CD4-positive, alpha-beta memory T cell (primary cell): ENCODE results near the gene CHI3L2. TPM values are rescaled to one million over a fixed set of nuclear protein-coding genes. Genes with fewer than 3 reads are reported as not detected.

Experiments used
- CTCF ChIA-PET: fragments of 350-600 bp; sonication (Branson Sonifier 250); formaldehyde crosslinking; loops from one replicate; lab custom pipeline; 2021; ENCODE audit warnings: inconsistent platforms; ENCODE audit not compliant: partially characterized antibody; lab: Charles Lee
- POLR2A ChIA-PET: fragments of 350-600 bp; sonication (Branson Sonifier 250); formaldehyde crosslinking; loops from one replicate; lab custom pipeline; 2021; ENCODE audit not compliant: partially characterized antibody; lab: Charles Lee
- DNase-seq, 5 donors: peaks; one replicate each; pipeline versions ENCODE4 v3.0.0 to v3.0.0-alpha.2; 2020 to 2022; ENCODE audit warnings: mixed read lengths in 1 of 5
- H3K27ac ChIP-seq: one replicate; pipeline ENCODE4 v1.7.0; 2013; ENCODE audit warnings: low read depth, low read length
- H3K27me3 ChIP-seq: 2 replicates; pipeline ENCODE4 v1.7.0; 2013; ENCODE audit warnings: mild to moderate bottlenecking, low read length, moderate library complexity; ENCODE audit not compliant: insufficient read depth
- H3K36me3 ChIP-seq: 2 replicates; pipeline ENCODE4 v1.7.0; 2013; ENCODE audit warnings: mild to moderate bottlenecking, low read length, moderate library complexity; ENCODE audit not compliant: insufficient read depth
- H3K4me1 ChIP-seq: 2 replicates; pipeline ENCODE4 v1.7.0; 2013; ENCODE audit warnings: mild to moderate bottlenecking, low read length, moderate library complexity; ENCODE audit not compliant: insufficient read depth
- H3K4me3 ChIP-seq, 2 donors: one replicate each; pipeline ENCODE4 v1.7.0; 2013; ENCODE audit warnings: low read length in 2 of 2, mild to moderate bottlenecking in 1 of 2
- H3K9me3 ChIP-seq, 2 donors: one replicate each; pipeline ENCODE4 v1.7.0; 2013; ENCODE audit warnings: low read length in 2 of 2, control low read depth in 1 of 2; ENCODE audit not compliant: control insufficient read depth in 1 of 2
- H3K27ac Mint-ChIP-seq, 7 donors: one replicate each; pipeline ENCODE4 v1.8.0; 2020 to 2021; ENCODE audit warnings: mixed read lengths in 7 of 7, mild to moderate bottlenecking in 6 of 7, inconsistent platforms in 3 of 7, moderate library complexity in 3 of 7
- H3K27me3 Mint-ChIP-seq, 2 donors: one replicate each; pipeline ENCODE4 v1.8.0; 2020 to 2021; ENCODE audit warnings: mixed read lengths in 2 of 2
- H3K36me3 Mint-ChIP-seq, 2 donors: one replicate each; pipeline ENCODE4 v1.8.0; 2020 to 2021; ENCODE audit warnings: mixed read lengths in 2 of 2, inconsistent platforms in 1 of 2, mild to moderate bottlenecking in 1 of 2
- H3K4me1 Mint-ChIP-seq, 4 donors: one replicate each; pipeline ENCODE4 v1.8.0; 2020 to 2021; ENCODE audit warnings: mixed read lengths in 4 of 4, mild to moderate bottlenecking in 1 of 4
- H3K4me3 Mint-ChIP-seq, 8 donors: one replicate each; pipeline ENCODE4 v1.8.0; 2020 to 2021; ENCODE audit warnings: mixed read lengths in 8 of 8, mild to moderate bottlenecking in 7 of 8, moderate library complexity in 6 of 8, inconsistent platforms in 3 of 8
- H3K9me3 Mint-ChIP-seq, 8 donors: one replicate each; pipeline ENCODE4 v1.8.0; 2020 to 2021; ENCODE audit warnings: mixed read lengths in 8 of 8, mild to moderate bottlenecking in 5 of 8, inconsistent platforms in 3 of 8, moderate library complexity in 1 of 8
- intact Hi-C: fragments of 100-400 bp; cut with micrococcal nuclease; formaldehyde crosslinking; loops from one replicate; pipeline ENCODE4 v1.15.1; 2023
- polyA plus RNA-seq, 2 donors: library from polyadenylated mRNA; unstranded; fragments of 300-500 nt; fragmentation: Illumina TruSeq; gene quantifications; one replicate each; pipeline ENCODE4 v1.2.3, GENCODE V29; 2021
- total RNA-seq, 2 experiments: library from RNA; stranded (reverse); gene quantifications; one replicate each; pipeline ENCODE4 v1.2.3, GENCODE V29; 2021

Gene CHI3L2
- total and polyA plus RNA-seq, 4 experiments from 2014 or later, result 1.7 to 18.2 (median 8.8) TPM

- DNase-seq, result no peak
- H3K4me3 Mint-ChIP-seq, result peak overlapping the region; percentile 99 to 100 (median 100)
- Histone ChIP-seq H3K27me3 (no peaks in the 10 kb centered on the region), H3K4me3 (peak overlapping the region; percentile 87 to 90), H3K27ac (peak overlapping the region; percentile 84), H3K9me3 (no peaks in the 10 kb centered on the region), H3K36me3 (peaks cover 74% of the 10 kb centered on the region), H3K4me1 (peaks cover 78% of the 10 kb centered on the region)
- H3K36me3 Mint-ChIP-seq, result peaks cover 87 to 98% of the 10 kb centered on the region in 2 donors
- H3K4me1 Mint-ChIP-seq, result peaks cover 62 to 96% (median 73%) of the 10 kb centered on the region in 4 donors
- no peaks in the 10 kb centered on the region for H3K27me3 Mint-ChIP-seq
- ChIA-PET CTCF (interaction anchor here (0.7 to 19.0 kb wide), 10 partner anchors 13 to 245 kb away, joined by 3 to 623 read pairs (median 4); partner anchors contain the start of gene CHI3L2), POLR2A (interaction anchor here (1.4 to 18.1 kb wide), 6 partner anchors 10 to 150 kb away, joined by 3 to 1434 read pairs (median 10); partner anchors contain the start of genes CEPT1, CHI3L2 and DRAM2)
- intact Hi-C loops, result loop anchor here (2.0 to 5.0 kb wide), 3 partner anchors 27 to 245 kb away; no protein-coding TSS in a partner anchor
- H3K27ac Mint-ChIP-seq, result peak overlapping the region; percentile 92 to 98 (median 97)
- peaks cover 0 to 2% (median 0%) of the 10 kb centered on the region in 8 donors for H3K9me3 Mint-ChIP-seq
Observed at GRCh38 chr1:111196213-111196612, 31.3 kb upstream of the CHI3L2 start.

GRCh38 chr1:111197598-111198284 is 29.8 kb upstream of the CHI3L2 start:
- intact Hi-C loops, result loop anchor here (1.0 to 5.0 kb wide), 5 partner anchors 25 to 243 kb away; no protein-coding TSS in a partner anchor
- peaks cover 78% of the 10 kb centered on the region for H3K4me1 ChIP-seq
- no peaks in the 10 kb centered on the region for H3K27me3 Mint-ChIP-seq
- POLR2A ChIA-PET, result interaction anchor here (0.8 to 18.1 kb wide), 12 partner anchors 10 to 323 kb away, joined by 3 to 1434 read pairs (median 8); partner anchors contain the start of genes CEPT1, CHI3L2, DRAM2 and WDR77
- H3K36me3 ChIP-seq, result peaks cover 59% of the 10 kb centered on the region
- CTCF ChIA-PET, result interaction anchor here (0.7 to 19.0 kb wide), 13 partner anchors 10 to 251 kb away, joined by 3 to 623 read pairs (median 7); partner anchors contain the start of genes CHI3L2 and WDR77
- peak overlapping the region; percentile 92 to 98 (median 97) for H3K27ac Mint-ChIP-seq
- DNase-seq, result peak; percentile 58 to 78 (median 73)
- H3K9me3 Mint-ChIP-seq, result peaks cover 0 to 2% (median 0%) of the 10 kb centered on the region in 8 donors
- H3K4me1 Mint-ChIP-seq, result peaks cover 61 to 96% (median 71%) of the 10 kb centered on the region in 4 donors
- H3K9me3 ChIP-seq, result no peaks in the 10 kb centered on the region
- no peaks in the 10 kb centered on the region for H3K27me3 ChIP-seq
- H3K4me3 Mint-ChIP-seq, result peak overlapping the region; percentile 99 to 100 (median 100)
- H3K36me3 Mint-ChIP-seq, result peaks cover 72 to 82% of the 10 kb centered on the region in 2 donors
- H3K4me3 ChIP-seq, result peak overlapping the region; percentile 87 to 90
- H3K27ac ChIP-seq, result peak overlapping the region; percentile 84

- H3K9me3 Mint-ChIP-seq, result peaks cover 0 to 2% (median 0%) of the 10 kb centered on the region in 8 donors
- Histone ChIP-seq H3K36me3 (peaks cover 48% of the 10 kb centered on the region), H3K9me3 (no peaks in the 10 kb centered on the region), H3K4me3 (peak overlapping the region; percentile 87 to 90), H3K4me1 (peaks cover 74% of the 10 kb centered on the region), H3K27me3 (no peaks in the 10 kb centered on the region), H3K27ac (peak overlapping the region; percentile 84)
- H3K4me3 Mint-ChIP-seq, result peak overlapping the region; percentile 99 to 100 (median 100)
- peak overlapping the region; percentile 92 to 98 (median 97) for H3K27ac Mint-ChIP-seq
- intact Hi-C loops, result loop anchor here (5.0 kb wide), 1 partner anchor 148 kb away; no protein-coding TSS in a partner anchor
- ChIA-PET CTCF (interaction anchor here (0.8 to 19.0 kb wide), 15 partner anchors 11 to 310 kb away, joined by 3 to 623 read pairs (median 5); partner anchors contain the start of gene CHI3L2), POLR2A (interaction anchor here (0.6 to 18.1 kb wide), 19 partner anchors 8 to 564 kb away, joined by 3 to 1434 read pairs (median 4); partner anchors contain the start of genes CEPT1, CHI3L2, DRAM2 and WDR77)
- no peak for DNase-seq
- H3K4me1 Mint-ChIP-seq, result peaks cover 53 to 96% (median 65%) of the 10 kb centered on the region in 4 donors
- peaks cover 61 to 75% of the 10 kb centered on the region in 2 donors for H3K36me3 Mint-ChIP-seq
- H3K27me3 Mint-ChIP-seq, result no peaks in the 10 kb centered on the region
Observed at GRCh38 chr1:111198836-111199235, 28.7 kb upstream of the CHI3L2 start.

DNA sequence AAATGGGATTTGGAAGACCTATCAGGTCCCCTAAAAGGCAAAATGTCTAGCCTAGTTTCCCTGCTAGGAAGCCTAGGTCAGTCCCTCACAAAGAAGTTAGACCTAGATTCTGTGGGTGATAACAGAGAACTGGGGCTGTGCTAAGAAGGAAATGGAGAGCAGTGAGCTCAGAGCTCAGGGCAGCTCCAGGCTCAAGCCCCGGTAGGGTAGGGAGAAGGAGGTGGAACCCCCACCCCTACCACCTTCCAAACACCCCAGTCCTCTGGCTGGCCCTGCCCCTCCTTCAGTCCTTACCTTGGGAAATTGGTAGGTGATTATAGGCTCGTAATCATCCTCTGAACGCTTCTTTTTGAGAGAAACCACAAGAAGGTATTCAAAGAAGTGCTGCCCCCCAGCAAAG is 28.2 kb upstream of the CHI3L2 start:
- intact Hi-C loops, result loop anchor here (5.0 kb wide), 1 partner anchor 148 kb away; no protein-coding TSS in a partner anchor
- Mint-ChIP-seq H3K27me3 (no peaks in the 10 kb centered on the region), H3K9me3 (peaks cover 0 to 2% (median 0%) of the 10 kb centered on the region in 8 donors), H3K27ac (peak overlapping the region; percentile 92 to 98 (median 97)), H3K36me3 (peaks cover 56 to 70% of the 10 kb centered on the region in 2 donors), H3K4me1 (peaks cover 48 to 91% (median 60%) of the 10 kb centered on the region in 4 donors), H3K4me3 (peak overlapping the region; percentile 99 to 100 (median 100))
- Histone ChIP-seq H3K27ac (peak overlapping the region; percentile 84), H3K4me1 (peaks cover 69% of the 10 kb centered on the region), H3K36me3 (peaks cover 43% of the 10 kb centered on the region), H3K27me3 (no peaks in the 10 kb centered on the region), H3K9me3 (no peaks in the 10 kb centered on the region), H3K4me3 (peak overlapping the region; percentile 87 to 90)
- peak in 1 of 5 donors; percentile 33 for DNase-seq
- POLR2A ChIA-PET, result interaction anchor here (0.9 to 18.1 kb wide), 15 partner anchors 8 to 249 kb away, joined by 3 to 1434 read pairs (median 7); partner anchors contain the start of genes CEPT1, CHI3L2, DRAM2 and WDR77
- CTCF ChIA-PET, result interaction anchor here (1.0 to 19.0 kb wide), 11 partner anchors 10 to 249 kb away, joined by 3 to 623 read pairs (median 7); partner anchors contain the start of gene CHI3L2

GRCh38 chr1:111199881-111200801 is 27.4 kb upstream of the CHI3L2 start, which contains the start of gene DENND2D:
TSS of gene DENND2D (minus strand) at chr1:111200646. CDS start at chr1:111200459, 187 bp downstream.
- Histone ChIP-seq H3K36me3 (peaks cover 35% of the 10 kb centered on the region), H3K27ac (peak within 1 kb of the TSS; percentile 84), H3K9me3 (no peaks in the 10 kb centered on the region), H3K4me3 (peak within 1 kb of the TSS; percentile 87 to 90), H3K4me1 (peaks cover 69% of the 10 kb centered on the region), H3K27me3 (no peaks in the 10 kb centered on the region)
- Mint-ChIP-seq H3K9me3 (peaks cover 0 to 2% (median 0%) of the 10 kb centered on the region in 8 donors), H3K27ac (peak within 1 kb of the TSS; percentile 92 to 98 (median 98)), H3K4me1 (peaks cover 47 to 90% (median 58%) of the 10 kb centered on the region in 4 donors), H3K27me3 (no peaks in the 10 kb centered on the region), H3K4me3 (peak within 1 kb of the TSS; percentile 99 to 100 (median 100)), H3K36me3 (peaks cover 48 to 64% of the 10 kb centered on the region in 2 donors)
- ChIA-PET POLR2A (interaction anchor here (0.7 to 18.1 kb wide), 14 partner anchors 7 to 207 kb away, joined by 3 to 1434 read pairs (median 4); partner anchors contain the start of genes CEPT1, CHI3L2 and DRAM2), CTCF (interaction anchor here (1.3 to 19.0 kb wide), 8 partner anchors 12 to 248 kb away, joined by 3 to 623 read pairs (median 10); partner anchors contain the start of gene CHI3L2)
- intact Hi-C loops, result loop anchor here (2.0 to 5.0 kb wide), 4 partner anchors 15 to 863 kb away; partner anchors contain the start of genes CEPT1, DRAM2 and RBM15
- peak; percentile 39 to 66 (median 51) for DNase-seq
